HEK293 (cell line): Measurements from ENCODE around the gene GPALPP1.

Source experiments
- CTCF ChIA-PET: fragments of 350-600 bp; formaldehyde crosslinking; extraction: SDS; loops from one replicate; lab custom pipeline; 2021; ENCODE audit warnings: antibody characterized with exemption; lab: Yijun Ruan, JAX
- POLR2A ChIA-PET: fragments of 300-600 bp; formaldehyde crosslinking; extraction: SDS; loops from one replicate; lab custom pipeline; 2020; ENCODE audit warnings: antibody characterized with exemption, inconsistent platforms; lab: Yijun Ruan, JAX
- H3K27ac ChIP-seq: fragments of 200-500 bp; sonication (Bioruptor generic); 2 replicates; pipeline ENCODE4 v1.5.1; 2014; ENCODE audit warnings: low read depth, low read length, control low read depth, inconsistent platforms; ENCODE audit errors: extremely low read depth
- H3K36me3 ChIP-seq, 2 experiments: fragments of 200-500 bp in 1 of 2; sonication (Bioruptor generic) in 1 of 2; 1 replicate in 1 of 2; 2 replicates in 1 of 2; pipeline ENCODE4 v1.5.1; 2014 to 2017; ENCODE audit warnings: inconsistent platforms in 2 of 2, low read length in 2 of 2; ENCODE audit not compliant: control insufficient read depth in 2 of 2, insufficient read depth in 1 of 2
- H3K4me1 ChIP-seq: fragments of 200-500 bp; sonication (Bioruptor generic); 2 replicates; pipeline ENCODE4 v1.5.1; 2014; ENCODE audit warnings: mild to moderate bottlenecking, low read length, inconsistent platforms; ENCODE audit not compliant: control insufficient read depth, insufficient read depth
- H3K4me3 ChIP-seq: 2 replicates; pipeline ENCODE4 v1.5.1; 2011; ENCODE audit warnings: low read depth, mild to moderate bottlenecking, control low read depth, low read length, moderate library complexity
- H3K9me3 ChIP-seq: fragments of 200-500 bp; sonication (Bioruptor generic); 2 replicates; pipeline ENCODE4 v1.5.1; 2014; ENCODE audit warnings: low read depth, low read length, inconsistent platforms; ENCODE audit not compliant: control insufficient read depth, insufficient read depth
- GFI1B ChIP-seq: fragments of 450-650 bp; formaldehyde crosslinking; IDR thresholded peaks from 2 replicates; pipeline ENCODE4 v1.5.1; 2016; ENCODE audit warnings: missing biosample characterization, missing genetic modification characterization
- HOXD13 ChIP-seq: sonication (generic); formaldehyde crosslinking; IDR thresholded peaks from 2 replicates; pipeline ENCODE4 v1.8.0; 2022; ENCODE audit warnings: missing genetic modification reagents, borderline replicate concordance
- MEIS1 ChIP-seq: sonication (generic); formaldehyde crosslinking; IDR thresholded peaks from 2 replicates; pipeline ENCODE4 v1.8.1; 2022; ENCODE audit warnings: missing genetic modification reagents, mild to moderate bottlenecking, borderline replicate concordance
- SALL2 ChIP-seq: fragments of 450-650 bp; formaldehyde crosslinking; IDR thresholded peaks from 2 replicates; pipeline ENCODE4 v1.5.0; 2017; ENCODE audit warnings: missing biosample characterization, mild to moderate bottlenecking, missing genetic modification characterization, borderline replicate concordance
- SCRT2 ChIP-seq: fragments of 450-650 bp; formaldehyde crosslinking; IDR thresholded peaks from 2 replicates; pipeline ENCODE4 v1.5.1; 2016; ENCODE audit warnings: missing biosample characterization, missing genetic modification characterization
- SETDB1 ChIP-seq: IDR thresholded peaks from one replicate; pipeline ENCODE4 v1.6.1; 2017; ENCODE audit warnings: mild to moderate bottlenecking, low read length, moderate library complexity, mixed read lengths; ENCODE audit not compliant: insufficient read length
- SP3 ChIP-seq: fragments of 450-650 bp; formaldehyde crosslinking; IDR thresholded peaks from 2 replicates; pipeline ENCODE4 v1.5.1; 2016; ENCODE audit warnings: missing biosample characterization, missing genetic modification characterization
- ZBTB20 ChIP-seq: fragments of 450-650 bp; formaldehyde crosslinking; IDR thresholded peaks from 2 replicates; pipeline ENCODE4 v1.5.1; 2016; ENCODE audit warnings: missing biosample characterization, missing genetic modification characterization
- ZFHX2 ChIP-seq: fragments of 450-650 bp; formaldehyde crosslinking; conservative IDR thresholded peaks from 2 replicates; pipeline ENCODE4 v1.5.1; 2016; ENCODE audit warnings: missing biosample characterization, missing genetic modification characterization
- ZNF114 ChIP-seq: fragments of 450-650 bp; formaldehyde crosslinking; IDR thresholded peaks from 2 replicates; pipeline ENCODE4 v1.5.0; 2017; ENCODE audit warnings: missing biosample characterization, missing genetic modification characterization
- ZNF132 ChIP-seq: fragments of 450-650 bp; formaldehyde crosslinking; IDR thresholded peaks from 2 replicates; pipeline ENCODE4 v1.5.1; 2017; ENCODE audit warnings: missing biosample characterization, missing genetic modification characterization, borderline replicate concordance
- ZNF184 ChIP-seq: fragments of 450-650 bp; IDR thresholded peaks from 2 replicates; pipeline ENCODE4 v1.5.1; 2018; ENCODE audit warnings: missing biosample characterization, mild to moderate bottlenecking, missing genetic modification characterization
- ZNF221 ChIP-seq: fragments of 450-650 bp; formaldehyde crosslinking; IDR thresholded peaks from 2 replicates; pipeline ENCODE4 v1.5.1; 2017; ENCODE audit warnings: missing biosample characterization, missing genetic modification characterization, borderline replicate concordance
- ZNF23 ChIP-seq: fragments of 450-650 bp; formaldehyde crosslinking; IDR thresholded peaks from 2 replicates; pipeline ENCODE4 v1.5.1; 2016; ENCODE audit warnings: missing biosample characterization, missing genetic modification characterization, borderline replicate concordance
- ZNF311 ChIP-seq: fragments of 450-650 bp; formaldehyde crosslinking; IDR thresholded peaks from 2 replicates; pipeline ENCODE4 v1.5.1; 2017; ENCODE audit warnings: missing biosample characterization, missing genetic modification characterization, borderline replicate concordance
- ZNF354C ChIP-seq: fragments of 450-650 bp; formaldehyde crosslinking; IDR thresholded peaks from 2 replicates; pipeline ENCODE4 v1.5.1; 2016; ENCODE audit warnings: missing biosample characterization, missing genetic modification characterization, low read depth, borderline replicate concordance
- ZNF366 ChIP-seq: fragments of 450-650 bp; formaldehyde crosslinking; conservative IDR thresholded peaks from 2 replicates; pipeline ENCODE4 v1.5.1; 2016; ENCODE audit warnings: missing biosample characterization, missing genetic modification characterization
- ZNF391 ChIP-seq: fragments of 450-650 bp; formaldehyde crosslinking; IDR thresholded peaks from 2 replicates; pipeline ENCODE4 v1.5.1; 2016; ENCODE audit warnings: low read depth, missing biosample characterization, missing genetic modification characterization, borderline replicate concordance
- ZNF433 ChIP-seq: fragments of 450-650 bp; formaldehyde crosslinking; IDR thresholded peaks from 2 replicates; pipeline ENCODE4 v1.5.1; 2016; ENCODE audit warnings: missing biosample characterization, missing genetic modification characterization, low read depth
- ZNF571 ChIP-seq: fragments of 450-650 bp; formaldehyde crosslinking; IDR thresholded peaks from 2 replicates; pipeline ENCODE4 v1.5.0; 2017; ENCODE audit warnings: missing biosample characterization, missing genetic modification characterization
- ZNF596 ChIP-seq: fragments of 450-650 bp; IDR thresholded peaks from 2 replicates; pipeline ENCODE4 v1.5.0; 2018; ENCODE audit warnings: missing biosample characterization, mild to moderate bottlenecking, missing genetic modification characterization, moderate library complexity
- ZNF664 ChIP-seq: fragments of 450-650 bp; formaldehyde crosslinking; IDR thresholded peaks from 2 replicates; pipeline ENCODE4 v1.5.1; 2016; ENCODE audit warnings: missing biosample characterization, missing genetic modification characterization
- ZNF791 ChIP-seq: fragments of 450-650 bp; formaldehyde crosslinking; IDR thresholded peaks from 2 replicates; pipeline ENCODE4 v1.5.1; 2016; ENCODE audit warnings: missing biosample characterization, missing genetic modification characterization
- ZNF843 ChIP-seq: fragments of 450-650 bp; formaldehyde crosslinking; IDR thresholded peaks from 2 replicates; pipeline ENCODE4 v1.5.1; 2016; ENCODE audit warnings: missing biosample characterization, missing genetic modification characterization
- TF ChIP-seq, protein P1 (sequence below): fragments of 450-650 bp; formaldehyde crosslinking; conservative IDR thresholded peaks from 2 replicates; pipeline ENCODE4 v1.5.1; 2016; ENCODE audit warnings: low read depth, missing biosample characterization, missing genetic modification characterization
- TF ChIP-seq, protein P2 (sequence below): fragments of 450-650 bp; formaldehyde crosslinking; IDR thresholded peaks from 2 replicates; pipeline ENCODE4 v1.5.1; 2016; ENCODE audit warnings: missing biosample characterization, missing genetic modification characterization, borderline replicate concordance

GPALPP1 gene

DNA sequence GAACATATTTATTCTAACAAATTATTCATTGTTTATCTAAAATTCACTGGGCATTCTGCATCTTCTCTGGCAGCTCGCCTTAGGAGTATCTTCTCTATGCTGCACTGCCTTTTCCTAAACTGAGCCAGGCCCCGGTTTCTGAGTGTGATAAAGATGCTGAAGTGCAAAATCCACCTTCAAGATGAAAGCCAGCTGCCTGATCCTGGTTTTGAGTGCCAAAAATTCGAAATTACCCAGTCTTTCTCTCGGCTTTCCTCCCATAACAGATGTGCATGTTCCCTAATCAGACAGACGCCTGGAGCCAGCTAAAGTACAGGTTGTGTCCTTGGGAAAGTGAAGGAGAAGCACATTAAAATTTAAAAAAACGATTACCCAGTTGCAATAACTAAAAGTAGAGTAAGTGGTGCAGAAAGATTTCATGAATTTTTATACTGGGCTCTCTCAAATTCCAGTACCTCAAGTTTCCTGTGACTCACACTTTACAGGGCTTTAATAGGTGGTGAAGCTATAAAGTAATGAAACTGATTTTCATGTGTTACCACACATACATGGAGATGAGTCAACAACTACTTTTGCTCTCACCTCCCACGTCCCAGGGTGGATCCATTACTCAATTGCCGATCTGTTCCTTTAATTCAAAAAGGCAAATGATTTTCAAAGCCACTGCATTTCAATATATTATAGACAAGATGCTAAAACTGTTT lies 66.0 kb downstream of the GPALPP1 start (continued):
- TF ChIP-seq ZFHX2 (peak; percentile 70), ZNF311 (tag by site-specific recombination) (no peak), ZNF664 (no peak), GFI1B (tag by site-specific recombination) (0 out of 2 replicates have a peak, but pooled peaks have one; percentile 51), ZNF354C (tag by site-specific recombination) (no peak)

DNA sequence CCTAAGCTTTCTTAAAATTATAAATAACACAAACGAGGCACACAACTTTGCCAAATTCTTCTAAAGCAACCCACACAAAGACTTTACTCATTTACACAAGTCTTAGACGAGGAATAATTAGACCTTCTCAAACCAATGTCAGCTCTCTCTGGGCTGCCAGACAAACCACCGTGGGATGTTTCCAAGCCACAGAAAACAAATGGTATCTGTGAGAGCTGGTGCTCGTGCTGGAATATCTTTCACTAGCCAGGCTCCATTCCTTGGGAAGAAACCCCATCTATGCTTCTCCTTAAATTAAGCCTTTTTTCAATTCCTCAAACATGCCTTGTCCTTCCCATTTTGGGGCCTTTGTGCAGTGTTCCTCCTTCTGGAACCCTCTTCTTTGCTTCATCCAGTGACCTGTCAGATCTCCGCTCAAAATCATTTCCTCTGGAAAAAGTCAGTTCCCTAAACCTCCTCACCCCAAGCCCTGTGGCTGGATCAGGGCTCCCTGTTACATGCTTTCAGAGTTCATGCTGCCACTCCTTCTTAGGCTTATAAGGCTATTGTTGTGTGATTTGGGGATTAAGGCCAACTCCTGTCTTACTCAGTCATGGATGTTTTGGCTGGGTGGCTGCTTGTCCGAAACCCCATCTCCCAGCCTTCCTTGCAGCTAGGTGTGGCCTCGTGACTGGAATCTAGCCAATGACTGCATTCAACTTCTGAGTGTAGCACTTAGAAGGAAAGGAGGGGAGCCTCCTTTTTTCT lies 66.7 kb downstream of the GPALPP1 start:
- no peak for TF ChIP-seq ZNF366
- TF ChIP-seq MEIS1 (CRISPR knock-in tag): no peak
- no peak for TF ChIP-seq ZNF596
- no peak for TF ChIP-seq ZNF571 (tag by site-specific recombination)
- TF ChIP-seq ZFHX2: no peak; the same call in 1 of the 2 replicates
- TF ChIP-seq ZNF114 (tag by site-specific recombination): no peak
- TF ChIP-seq SP3: no peak
- no peak for TF ChIP-seq HOXD13 (CRISPR knock-in tag)
- TF ChIP-seq, protein P1, sequence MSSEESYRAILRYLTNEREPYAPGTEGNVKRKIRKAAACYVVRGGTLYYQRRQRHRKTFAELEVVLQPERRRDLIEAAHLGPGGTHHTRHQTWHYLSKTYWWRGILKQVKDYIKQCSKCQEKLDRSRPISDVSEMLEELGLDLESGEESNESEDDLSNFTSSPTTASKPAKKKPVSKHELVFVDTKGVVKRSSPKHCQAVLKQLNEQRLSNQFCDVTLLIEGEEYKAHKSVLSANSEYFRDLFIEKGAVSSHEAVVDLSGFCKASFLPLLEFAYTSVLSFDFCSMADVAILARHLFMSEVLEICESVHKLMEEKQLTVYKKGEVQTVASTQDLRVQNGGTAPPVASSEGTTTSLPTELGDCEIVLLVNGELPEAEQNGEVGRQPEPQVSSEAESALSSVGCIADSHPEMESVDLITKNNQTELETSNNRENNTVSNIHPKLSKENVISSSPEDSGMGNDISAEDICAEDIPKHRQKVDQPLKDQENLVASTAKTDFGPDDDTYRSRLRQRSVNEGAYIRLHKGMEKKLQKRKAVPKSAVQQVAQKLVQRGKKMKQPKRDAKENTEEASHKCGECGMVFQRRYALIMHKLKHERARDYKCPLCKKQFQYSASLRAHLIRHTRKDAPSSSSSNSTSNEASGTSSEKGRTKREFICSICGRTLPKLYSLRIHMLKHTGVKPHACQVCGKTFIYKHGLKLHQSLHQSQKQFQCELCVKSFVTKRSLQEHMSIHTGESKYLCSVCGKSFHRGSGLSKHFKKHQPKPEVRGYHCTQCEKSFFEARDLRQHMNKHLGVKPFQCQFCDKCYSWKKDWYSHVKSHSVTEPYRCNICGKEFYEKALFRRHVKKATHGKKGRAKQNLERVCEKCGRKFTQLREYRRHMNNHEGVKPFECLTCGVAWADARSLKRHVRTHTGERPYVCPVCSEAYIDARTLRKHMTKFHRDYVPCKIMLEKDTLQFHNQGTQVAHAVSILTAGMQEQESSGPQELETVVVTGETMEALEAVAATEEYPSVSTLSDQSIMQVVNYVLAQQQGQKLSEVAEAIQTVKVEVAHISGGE (tag by site-specific recombination): no peak
- TF ChIP-seq SCRT2: no peak
- no peak for TF ChIP-seq ZBTB20 (tag by site-specific recombination)
- no peak for TF ChIP-seq ZNF132
- TF ChIP-seq ZNF843 (tag by site-specific recombination): no peak
- Histone ChIP-seq H3K36me3 (no peaks in the 10 kb centered on the region), H3K27ac (no peak overlapping the region), H3K4me1 (no peaks in the 10 kb centered on the region), H3K9me3 (no peaks in the 10 kb centered on the region), H3K4me3 (no peak overlapping the region)
- CTCF ChIA-PET: interaction anchor here (0.5 to 0.9 kb wide), 4 partner anchors 9 to 253 kb away, joined by 3 to 5 read pairs (median 3); no protein-coding TSS in a partner anchor
- POLR2A ChIA-PET: no interaction called here

DNA sequence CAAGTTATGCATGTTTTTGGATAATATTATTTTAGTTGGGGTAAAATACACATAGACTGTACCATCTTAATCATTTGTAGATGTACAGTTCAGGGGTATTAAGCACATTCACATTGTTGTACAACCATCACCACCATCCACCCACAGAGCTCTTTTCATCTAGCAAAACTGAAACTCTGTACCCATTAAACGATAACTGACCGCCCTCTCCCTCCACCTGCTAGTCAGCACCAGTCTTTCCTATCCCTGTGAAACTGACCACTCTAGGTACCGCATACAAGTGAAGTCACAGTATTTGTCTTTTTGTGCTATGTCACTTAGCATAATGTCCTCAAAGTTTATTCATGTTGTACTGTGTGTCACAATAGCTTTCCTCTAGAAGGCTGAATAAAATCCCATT lies 70.7 kb downstream of the GPALPP1 start:
- ChIA-PET POLR2A (no interaction called here), CTCF (interaction anchor here (1.7 kb wide), 1 partner anchor 13 kb away, joined by 6 read pairs; no protein-coding TSS in a partner anchor)
- H3K4me1 ChIP-seq: no peaks in the 10 kb centered on the region
- no peak overlapping the region for H3K4me3 ChIP-seq
- no peak overlapping the region for H3K27ac ChIP-seq
- H3K9me3 ChIP-seq: no peaks in the 10 kb centered on the region
- no peaks in the 10 kb centered on the region for H3K36me3 ChIP-seq
- TF ChIP-seq ZNF391 (tag by site-specific recombination): no peak
- TF ChIP-seq ZNF433 (tag by site-specific recombination): no peak
- TF ChIP-seq ZNF184 (tag by site-specific recombination): no peak
- TF ChIP-seq, protein P2, sequence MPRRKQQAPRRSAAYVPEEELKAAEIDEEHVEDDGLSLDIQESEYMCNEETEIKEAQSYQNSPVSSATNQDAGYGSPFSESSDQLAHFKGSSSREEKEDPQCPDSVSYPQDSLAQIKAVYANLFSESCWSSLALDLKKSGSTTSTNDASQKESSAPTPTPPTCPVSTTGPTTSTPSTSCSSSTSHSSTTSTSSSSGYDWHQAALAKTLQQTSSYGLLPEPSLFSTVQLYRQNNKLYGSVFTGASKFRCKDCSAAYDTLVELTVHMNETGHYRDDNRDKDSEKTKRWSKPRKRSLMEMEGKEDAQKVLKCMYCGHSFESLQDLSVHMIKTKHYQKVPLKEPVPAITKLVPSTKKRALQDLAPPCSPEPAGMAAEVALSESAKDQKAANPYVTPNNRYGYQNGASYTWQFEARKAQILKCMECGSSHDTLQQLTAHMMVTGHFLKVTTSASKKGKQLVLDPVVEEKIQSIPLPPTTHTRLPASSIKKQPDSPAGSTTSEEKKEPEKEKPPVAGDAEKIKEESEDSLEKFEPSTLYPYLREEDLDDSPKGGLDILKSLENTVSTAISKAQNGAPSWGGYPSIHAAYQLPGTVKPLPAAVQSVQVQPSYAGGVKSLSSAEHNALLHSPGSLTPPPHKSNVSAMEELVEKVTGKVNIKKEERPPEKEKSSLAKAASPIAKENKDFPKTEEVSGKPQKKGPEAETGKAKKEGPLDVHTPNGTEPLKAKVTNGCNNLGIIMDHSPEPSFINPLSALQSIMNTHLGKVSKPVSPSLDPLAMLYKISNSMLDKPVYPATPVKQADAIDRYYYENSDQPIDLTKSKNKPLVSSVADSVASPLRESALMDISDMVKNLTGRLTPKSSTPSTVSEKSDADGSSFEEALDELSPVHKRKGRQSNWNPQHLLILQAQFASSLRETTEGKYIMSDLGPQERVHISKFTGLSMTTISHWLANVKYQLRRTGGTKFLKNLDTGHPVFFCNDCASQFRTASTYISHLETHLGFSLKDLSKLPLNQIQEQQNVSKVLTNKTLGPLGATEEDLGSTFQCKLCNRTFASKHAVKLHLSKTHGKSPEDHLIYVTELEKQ (tag by site-specific recombination): no peak
- TF ChIP-seq ZNF791 (tag by site-specific recombination): no peak
- no peak for TF ChIP-seq ZNF221 (tag by site-specific recombination)
- no peak for TF ChIP-seq SALL2 (tag by site-specific recombination)
- TF ChIP-seq ZNF23 (tag by site-specific recombination): no peak
- TF ChIP-seq SETDB1: no peak
- TF ChIP-seq, all 188 proteins: peak for 0
